Endothelial cell of umbilical vein (primary cell): Measurements from ENCODE around the gene MAN1A1. TPM values are rescaled to one million over a fixed set of nuclear protein-coding genes. Genes with fewer than 3 reads are reported as not detected.

Experiments used
- BruUV-seq: library from RNA; stranded (reverse); fragments of 400-500 nt; replicated peaks from 2 replicates; lab custom pipeline; 2021; lab: Mats Ljungman, UMichigan
- CTCF ChIA-PET: fragments of 300-600, 350-600 bp; sonication (Branson Sonifier 250); formaldehyde crosslinking; loops from one replicate; lab custom pipeline; 2021; ENCODE audit warnings: antibody characterized with exemption, inconsistent platforms; lab: Charles Lee
- POLR2A ChIA-PET: fragments of 300-600, 350-600 bp; sonication (Branson Sonifier 250); formaldehyde crosslinking; loops from one replicate; lab custom pipeline; 2021; ENCODE audit warnings: antibody characterized with exemption, inconsistent platforms; lab: Charles Lee
- DNase-seq: peaks from one replicate; pipeline ENCODE4 v3.0.0-alpha.2; 2011; ENCODE audit warnings: low read depth, low spot score
- FAIRE-seq: peaks from 2 replicates; lab custom pipeline; 2011; peaks lifted over from hg19 to GRCh38; lab: Jason Lieb, UNC
- H2AFZ ChIP-seq: 2 replicates; pipeline ENCODE4 v1.6.0; 2012; ENCODE audit warnings: low read depth, low read length, control low read depth, inconsistent platforms
- H3K27ac ChIP-seq: 2 replicates; pipeline ENCODE4 v1.5.1; 2011; ENCODE audit warnings: low read depth, mild to moderate bottlenecking, control low read depth, low read length, moderate library complexity; ENCODE audit not compliant: insufficient read depth
- H3K27me3 ChIP-seq, 2 experiments: 2 replicates each; pipeline versions ENCODE4 v1.6.0 to v1.6.1; 2011; ENCODE audit warnings: low read length in 2 of 2, mixed read lengths in 1 of 2; ENCODE audit not compliant: control insufficient read depth in 2 of 2, insufficient read depth in 2 of 2
- H3K36me3 ChIP-seq, 2 experiments: 2 replicates in 1 of 2; 3 replicates in 1 of 2; pipeline ENCODE4 v1.5.1; 2011; ENCODE audit warnings: low read length in 2 of 2, mild to moderate bottlenecking in 1 of 2, moderate library complexity in 1 of 2; ENCODE audit not compliant: control insufficient read depth in 2 of 2, insufficient read depth in 2 of 2; ENCODE audit errors: extremely low read depth in 1 of 2
- H3K4me1 ChIP-seq: 3 replicates; pipeline ENCODE4 v1.5.1; 2011; ENCODE audit warnings: mild to moderate bottlenecking, low read length; ENCODE audit not compliant: control insufficient read depth, insufficient read depth; ENCODE audit errors: extremely low read depth
- H3K4me2 ChIP-seq: 2 replicates; pipeline ENCODE4 v1.6.1; 2011; ENCODE audit warnings: low read length, control low read depth, mixed read lengths; ENCODE audit not compliant: insufficient read depth
- H3K4me3 ChIP-seq, 3 experiments: fragments of 200-600 bp in 1 of 3; sonication (generic), shearing (Covaris generic) in 1 of 3; replicated peaks in 1 of 3; 2 replicates each; pipeline ENCODE4 v1.5.1; 2011 to 2016; ENCODE audit warnings: control low read depth in 3 of 3, low read length in 3 of 3, mild to moderate bottlenecking in 2 of 3, inconsistent platforms in 1 of 3, low read depth in 1 of 3, moderate library complexity in 1 of 3; ENCODE audit not compliant: insufficient read depth in 1 of 3
- H3K79me2 ChIP-seq: 2 replicates; pipeline ENCODE4 v1.6.0; 2012; ENCODE audit warnings: low read length, inconsistent platforms; ENCODE audit not compliant: control insufficient read depth, insufficient read depth
- H3K9ac ChIP-seq: replicated peaks from 2 replicates; pipeline ENCODE3; 2011; ENCODE audit warnings: low read length, control low read depth; ENCODE audit not compliant: insufficient read depth; ENCODE audit errors: extremely low read depth
- H3K9me1 ChIP-seq: replicated peaks from 3 replicates; pipeline ENCODE4 v1.6.0; 2011; ENCODE audit warnings: mild to moderate bottlenecking, low read length; ENCODE audit not compliant: control insufficient read depth, insufficient read depth; ENCODE audit errors: extremely low read depth
- H3K9me3 ChIP-seq: replicated peaks from 2 replicates; pipeline ENCODE4 v1.5.1; 2012; ENCODE audit warnings: low read length, inconsistent platforms; ENCODE audit not compliant: control insufficient read depth, insufficient read depth
- H4K20me1 ChIP-seq: replicated peaks from 2 replicates; pipeline ENCODE3; 2011; ENCODE audit warnings: mild to moderate bottlenecking, low read length; ENCODE audit not compliant: control insufficient read depth, insufficient read depth; ENCODE audit errors: extremely low read depth
- CTCF ChIP-seq, 2 donors: IDR thresholded peaks; 1 replicate in 1 of 2; 2 replicates in 1 of 2; pipeline ENCODE4 v1.5.1; 2011; ENCODE audit warnings: low read length in 2 of 2, mild to moderate bottlenecking in 2 of 2, moderate library complexity in 2 of 2, control low read depth in 1 of 2, inconsistent platforms in 1 of 2, low read depth in 1 of 2; ENCODE audit not compliant: insufficient read depth in 1 of 2; ENCODE audit errors: extremely low read depth in 1 of 2
- EZH2 ChIP-seq: IDR thresholded peaks from 2 replicates; pipeline ENCODE4 v1.6.1; 2012; ENCODE audit warnings: borderline replicate concordance, low read depth, mild to moderate bottlenecking, moderate library complexity, low read length, inconsistent platforms; ENCODE audit not compliant: severe bottlenecking
- FOS ChIP-seq: IDR thresholded peaks from 2 replicates; pipeline ENCODE4 v1.6.1; 2011; ENCODE audit warnings: mild to moderate bottlenecking, low read length, moderate library complexity, borderline replicate concordance; ENCODE audit not compliant: insufficient read depth
- GATA2 ChIP-seq: IDR thresholded peaks from 2 replicates; pipeline ENCODE4 v1.7.0; 2011; ENCODE audit warnings: low read depth, mild to moderate bottlenecking, moderate library complexity, mixed read lengths, low read length; ENCODE audit not compliant: insufficient read length, insufficient read depth
- JUN ChIP-seq: IDR thresholded peaks from 2 replicates; pipeline ENCODE4 v1.6.1; 2011; ENCODE audit warnings: borderline replicate concordance, low read depth; ENCODE audit not compliant: insufficient read length, insufficient read depth
- MAX ChIP-seq: IDR thresholded peaks from 2 replicates; pipeline ENCODE4 v1.6.1; 2011; ENCODE audit not compliant: insufficient read depth, insufficient read length
- MYC ChIP-seq: IDR thresholded peaks from one replicate; pipeline ENCODE4 v1.6.1; 2011; ENCODE audit warnings: mild to moderate bottlenecking, low read depth, low read length
- POLR2A ChIP-seq: IDR thresholded peaks from 2 replicates; pipeline ENCODE4 v1.6.1; 2012; ENCODE audit warnings: low read depth, mild to moderate bottlenecking, control low read depth, low read length
- POLR2AphosphoS5 ChIP-seq: IDR thresholded peaks from 2 replicates; pipeline ENCODE4 v1.6.1; 2012; ENCODE audit warnings: low read depth, mild to moderate bottlenecking, control low read depth, low read length, moderate library complexity; ENCODE audit not compliant: insufficient read depth
- dilution Hi-C: fragments of 300-500 bp; cut with MboI; formaldehyde crosslinking; loops from one replicate; pipeline ENCODE4 v1.15.0; 2019; ENCODE audit warnings: low sequenced_read_pairs; ENCODE audit not compliant: extremely low pct_ligation_motif_present
- intact Hi-C: fragments of 100-400 bp; cut with micrococcal nuclease; formaldehyde crosslinking; loops from one replicate; pipeline ENCODE4 v1.10.0; 2022
- polyA plus RNA-seq, 4 experiments: library from polyadenylated mRNA; depleted of rRNA in 3 of 4; stranded (reverse) in 3 of 4; unstranded in 1 of 4; fragments of >200 nt; gene quantifications; 2 replicates each; pipeline versions ENCODE4 v1.2.1 to v1.2.3, GENCODE V29; 2011 to 2012; ENCODE audit warnings: missing spikeins in 1 of 4
- total RNA-seq: library from RNA; stranded (reverse); gene quantifications from 2 replicates; pipeline ENCODE4 v1.2.3, GENCODE V29; 2021

MAN1A1 gene
- total and polyA plus RNA-seq, 2 donors (not counting 3 experiments of a cell fraction or from before 2014, with no cell fraction given), result 3.3 to 12.9 TPM

- Histone ChIP-seq H3K4me1 (no peaks in the 10 kb centered on the region), H3K9me3 (no peaks in the 10 kb centered on the region), H3K36me3 (no peaks in the 10 kb centered on the region), H4K20me1 (no peaks in the 10 kb centered on the region), H3K9ac (no peak overlapping the region), H3K79me2 (no peaks in the 10 kb centered on the region), H3K4me3 (no peak overlapping the region), H3K9me1 (no peaks in the 10 kb centered on the region), H3K4me2 (no peak overlapping the region), H2AFZ (no peak overlapping the region), H3K27ac (no peak overlapping the region), H3K27me3 (no peaks in the 10 kb centered on the region)
- no TSS peak for BruUV-seq
- DNase-seq (no peak), FAIRE-seq (no peak)
- TF ChIP-seq MAX (no peak), POLR2A (no peak), POLR2AphosphoS5 (no peak), EZH2 (no peak), MYC (no peak), FOS (no peak), GATA2 (no peak), CTCF (IDR thresholded peaks at IDR 0.05; ENCODE audit: extremely low read depth in 1 of 2, insufficient read depth in 1 of 2, low read depth in 1 of 2, low read length in 2 of 2) (no peak), JUN (no peak)
- ChIA-PET CTCF (no interaction called here), POLR2A (no interaction called here)
- dilution Hi-C loops, result no loop called here
- intact Hi-C loops, result no loop called here
Observed at GRCh38 chr6:119195848-119196247, 153.7 kb downstream of the MAN1A1 start.
